HEK293 (cell line): Measurements from ENCODE around the gene RACGAP1.
A peak's percentile ranks its signal among the peaks of the same experiment; 100 is the strongest.
"Not testable (repeated sequence)": the region's sequence is repeated elsewhere in the genome, so short reads cannot be mapped to it uniquely, and the experiment has no call there.

Experiments
- CTCF ChIA-PET: fragments of 350-600 bp; formaldehyde crosslinking; extraction: SDS; loops from one replicate; lab custom pipeline; 2021; ENCODE audit warnings: antibody characterized with exemption; lab: Yijun Ruan, JAX
- POLR2A ChIA-PET: fragments of 300-600 bp; formaldehyde crosslinking; extraction: SDS; loops from one replicate; lab custom pipeline; 2020; ENCODE audit warnings: antibody characterized with exemption, inconsistent platforms; lab: Yijun Ruan, JAX
- H3K27ac ChIP-seq: fragments of 200-500 bp; sonication (Bioruptor generic); 2 replicates; pipeline ENCODE4 v1.5.1; 2014; ENCODE audit warnings: low read depth, low read length, control low read depth, inconsistent platforms; ENCODE audit errors: extremely low read depth
- H3K36me3 ChIP-seq, 2 experiments: fragments of 200-500 bp in 1 of 2; sonication (Bioruptor generic) in 1 of 2; 1 replicate in 1 of 2; 2 replicates in 1 of 2; pipeline ENCODE4 v1.5.1; 2014 to 2017; ENCODE audit warnings: inconsistent platforms in 2 of 2, low read length in 2 of 2; ENCODE audit not compliant: control insufficient read depth in 2 of 2, insufficient read depth in 1 of 2
- H3K4me1 ChIP-seq: fragments of 200-500 bp; sonication (Bioruptor generic); 2 replicates; pipeline ENCODE4 v1.5.1; 2014; ENCODE audit warnings: mild to moderate bottlenecking, low read length, inconsistent platforms; ENCODE audit not compliant: control insufficient read depth, insufficient read depth
- H3K4me3 ChIP-seq: 2 replicates; pipeline ENCODE4 v1.5.1; 2011; ENCODE audit warnings: low read depth, mild to moderate bottlenecking, control low read depth, low read length, moderate library complexity
- H3K9me3 ChIP-seq: fragments of 200-500 bp; sonication (Bioruptor generic); 2 replicates; pipeline ENCODE4 v1.5.1; 2014; ENCODE audit warnings: low read depth, low read length, inconsistent platforms; ENCODE audit not compliant: control insufficient read depth, insufficient read depth
- KLF1 ChIP-seq: fragments of 450-650 bp; formaldehyde crosslinking; IDR thresholded peaks from 2 replicates; pipeline ENCODE4 v1.5.1; 2016; ENCODE audit warnings: missing biosample characterization, missing genetic modification characterization
- PRDM1 ChIP-seq: fragments of 450-650 bp; formaldehyde crosslinking; IDR thresholded peaks from 2 replicates; pipeline ENCODE4; 2016; ENCODE audit warnings: missing biosample characterization, missing genetic modification characterization
- SCRT1 ChIP-seq: fragments of 450-650 bp; formaldehyde crosslinking; IDR thresholded peaks from 2 replicates; pipeline ENCODE4 v1.5.1; 2016; ENCODE audit warnings: missing biosample characterization, missing genetic modification characterization, borderline replicate concordance
- YY2 ChIP-seq: fragments of 450-650 bp; formaldehyde crosslinking; IDR thresholded peaks from 2 replicates; pipeline ENCODE4 v1.5.1; 2016; ENCODE audit warnings: missing biosample characterization, missing genetic modification characterization
- ZFP37 ChIP-seq: fragments of 450-650 bp; formaldehyde crosslinking; IDR thresholded peaks from 2 replicates; pipeline ENCODE4 v1.5.1; 2016; ENCODE audit warnings: missing biosample characterization, missing genetic modification characterization
- ZNF121 ChIP-seq: fragments of 450-650 bp; formaldehyde crosslinking; IDR thresholded peaks from 2 replicates; pipeline ENCODE4 v1.5.1; 2016; ENCODE audit warnings: missing biosample characterization, missing genetic modification characterization
- ZNF16 ChIP-seq: fragments of 450-650 bp; formaldehyde crosslinking; IDR thresholded peaks from 2 replicates; pipeline ENCODE4 v1.5.1; 2016; ENCODE audit warnings: low read depth, missing biosample characterization, missing genetic modification characterization
- ZNF184 ChIP-seq: fragments of 450-650 bp; IDR thresholded peaks from 2 replicates; pipeline ENCODE4 v1.5.1; 2018; ENCODE audit warnings: missing biosample characterization, mild to moderate bottlenecking, missing genetic modification characterization
- ZNF335 ChIP-seq: fragments of 450-650 bp; formaldehyde crosslinking; conservative IDR thresholded peaks from 2 replicates; pipeline ENCODE4 v1.5.1; 2016; ENCODE audit warnings: missing biosample characterization, missing genetic modification characterization
- ZNF366 ChIP-seq: fragments of 450-650 bp; formaldehyde crosslinking; conservative IDR thresholded peaks from 2 replicates; pipeline ENCODE4 v1.5.1; 2016; ENCODE audit warnings: missing biosample characterization, missing genetic modification characterization
- ZNF449 ChIP-seq: fragments of 450-650 bp; formaldehyde crosslinking; IDR thresholded peaks from 2 replicates; pipeline ENCODE4 v1.5.1; 2017; ENCODE audit warnings: missing biosample characterization, mild to moderate bottlenecking, missing genetic modification characterization, moderate library complexity
- ZNF501 ChIP-seq: fragments of 450-650 bp; formaldehyde crosslinking; IDR thresholded peaks from 2 replicates; pipeline ENCODE4 v1.5.1; 2016; ENCODE audit warnings: missing biosample characterization, missing genetic modification characterization
- ZNF513 ChIP-seq: fragments of 450-650 bp; IDR thresholded peaks from 2 replicates; pipeline ENCODE4 v1.5.1; 2018; ENCODE audit warnings: missing biosample characterization, missing genetic modification characterization
- ZNF549 ChIP-seq: fragments of 450-650 bp; IDR thresholded peaks from 2 replicates; pipeline ENCODE4 v1.5.1; 2018; ENCODE audit warnings: missing biosample characterization, missing genetic modification characterization, mild to moderate bottlenecking, inconsistent platforms, moderate library complexity
- ZNF707 ChIP-seq: fragments of 450-650 bp; formaldehyde crosslinking; IDR thresholded peaks from 2 replicates; pipeline ENCODE4 v1.5.1; 2016; ENCODE audit warnings: missing biosample characterization, missing genetic modification characterization
- ZSCAN5A ChIP-seq: fragments of 450-650 bp; formaldehyde crosslinking; IDR thresholded peaks from 2 replicates; pipeline ENCODE4 v1.5.1; 2016; ENCODE audit warnings: missing biosample characterization, missing genetic modification characterization

The RACGAP1 gene

GRCh38 chr12:50032515-50032853, 7.2 kb upstream of the RACGAP1 start:
- TF ChIP-seq YY2 (tag by site-specific recombination) (no peak), ZNF549 (tag by site-specific recombination) (no peak), KLF1 (tag by site-specific recombination) (no peak), ZNF513 (tag by site-specific recombination) (no peak), ZNF707 (no peak), ZSCAN5A (tag by site-specific recombination) (no peak)
- Histone ChIP-seq H3K27ac (no peak overlapping the region), H3K4me3 (no peak overlapping the region), H3K4me1 (no peaks in the 10 kb centered on the region), H3K36me3 (no peaks in the 10 kb centered on the region), H3K9me3 (no peaks in the 10 kb centered on the region)
- POLR2A ChIA-PET, result interaction anchor here (0.7 kb wide), 1 partner anchor 55 kb away, joined by 3 read pairs; no protein-coding TSS in a partner anchor
- CTCF ChIA-PET, result interaction anchor here (2.7 kb wide), 1 partner anchor 38 kb away, joined by 7 read pairs; no protein-coding TSS in a partner anchor

GRCh38 chr12:50030449-50030848, 5.2 kb upstream of the RACGAP1 start:
- TF ChIP-seq ZNF449 (peak; percentile 21; the same call in 1 of the 2 replicates), ZNF335 (tag by site-specific recombination) (peak; percentile 18; the same call in 1 of the 2 replicates)
- POLR2A ChIA-PET, result not testable (repeated sequence)

GRCh38 chr12:50026691-50027090, 1.4 kb upstream of the RACGAP1 start:
- 0 out of 2 replicates have a peak, but pooled peaks cover 3% of the 10 kb centered on the region for H3K4me1 ChIP-seq
- no peak overlapping the region for H3K27ac ChIP-seq
- H3K9me3 ChIP-seq, result no peaks in the 10 kb centered on the region
- H3K4me3 ChIP-seq, result no peak overlapping the region
- TF ChIP-seq ZNF16 (tag by site-specific recombination) (no peak), ZNF366 (no peak), ZNF121 (peak; percentile 86), SCRT1 (tag by site-specific recombination) (no peak)
- TF ChIP-seq, all 188 proteins: peak for 1
- CTCF ChIA-PET, result interaction anchor here (8.4 kb wide), 1 partner anchor 11 kb away, joined by 55 read pairs; no protein-coding TSS in a partner anchor
- POLR2A ChIA-PET, result no interaction called here
- peaks cover 0 to 8% of the 10 kb centered on the region in 2 experiments; a peak in 2 of 3 replicates for H3K36me3 ChIP-seq

More at GRCh38 chr12:50030449-50030848, 5.2 kb upstream of the RACGAP1 start:
- H3K36me3 ChIP-seq, H3K27ac ChIP-seq, H3K4me3 ChIP-seq, H3K4me1 ChIP-seq, H3K9me3 ChIP-seq: not testable (repeated sequence)
- CTCF ChIA-PET, result interaction anchor here (1.1 to 2.5 kb wide), 5 partner anchors 8 to 64 kb away, joined by 3 to 15 read pairs (median 3); no protein-coding TSS in a partner anchor

- 0 out of 2 replicates have a peak, but pooled peaks cover 3% of the 10 kb centered on the region for H3K4me1 ChIP-seq
- TF ChIP-seq PRDM1 (tag by site-specific recombination), result peak; percentile 20; the same call in 1 of the 2 replicates
- no peak for TF ChIP-seq ZNF549 (tag by site-specific recombination)
- 0 out of 2 replicates have a peak, but pooled peaks have one; percentile 14 for TF ChIP-seq ZNF184 (tag by site-specific recombination)
- TF ChIP-seq ZFP37 (tag by site-specific recombination), result 0 out of 2 replicates have a peak, but pooled peaks have one; percentile 29
- no peak for TF ChIP-seq ZNF501 (tag by site-specific recombination)
- ChIA-PET CTCF (interaction anchor here (0.6 to 8.4 kb wide), 5 partner anchors 13 to 59 kb away, joined by 3 to 55 read pairs (median 3); no protein-coding TSS in a partner anchor), POLR2A (interaction anchor here (0.6 to 2.0 kb wide), 10 partner anchors 8 to 283 kb away, joined by 3 to 9 read pairs (median 5); partner anchors contain the start of genes COX14, SMARCD1 and TMBIM6)
- no peaks in the 10 kb centered on the region for H3K9me3 ChIP-seq
- H3K27ac ChIP-seq, result peak overlapping the region; percentile 56
- H3K4me3 ChIP-seq, result peak overlapping the region; percentile 93
- peaks cover 0 to 8% of the 10 kb centered on the region in 2 experiments; a peak in 2 of 3 replicates for H3K36me3 ChIP-seq
These were observed 498 bp downstream of the RACGAP1 start for GRCh38 chr12:50024805-50025186.
